DMS114 treated with DMSO at 0.1 percent for 48 hours (cell line): ENCODE data around the gene TCAP.

Experiments used
- DNase-seq: peaks from one replicate; lab custom pipeline; 2025; ENCODE audit not compliant: unreplicated experiment; lab: John Stamatoyannopoulos, UW

TCAP gene

GRCh38 chr17:39628655-39629493 is 36.3 kb upstream of the TCAP start:
- no peak for DNase-seq

- DNase-seq = no peak
These were observed 35.7 kb upstream of the TCAP start for GRCh38 chr17:39629494-39629880.

GRCh38 chr17:39629898-39630297 is 35.3 kb upstream of the TCAP start:
- no peak for DNase-seq

GRCh38 chr17:39631403-39631802 is 33.7 kb upstream of the TCAP start:
- no peak for DNase-seq

- DNase-seq = no peak
These were observed 32.8 kb upstream of the TCAP start for GRCh38 chr17:39632153-39632941.

- no peak for DNase-seq
These were observed 31.5 kb upstream of the TCAP start for GRCh38 chr17:39633570-39634183.

- DNase-seq = peak; percentile 17
These were observed 30.7 kb upstream of the TCAP start for GRCh38 chr17:39634384-39634871.

- no peak for DNase-seq
These were observed 29.5 kb upstream of the TCAP start for GRCh38 chr17:39635614-39636176.

GRCh38 chr17:39636587-39636926 is 28.6 kb upstream of the TCAP start:
- DNase-seq = no peak

- peak; percentile 57 for DNase-seq
These were observed 28.0 kb upstream of the TCAP start, which contains the start of gene STARD3 for GRCh38 chr17:39636927-39637736. STARD3 (plus strand) TSS chr17:39637144; CDS start chr17:39653532, 16,388 bp downstream.

GRCh38 chr17:39638317-39638716 is 26.8 kb upstream of the TCAP start:
- no peak for DNase-seq

GRCh38 chr17:39639043-39639442 is 26.1 kb upstream of the TCAP start:
- no peak for DNase-seq

GRCh38 chr17:39639566-39640458 is 25.3 kb upstream of the TCAP start:
- DNase-seq = no peak

- DNase-seq = no peak
These were observed 24.5 kb upstream of the TCAP start for GRCh38 chr17:39640591-39641031.

- DNase-seq = no peak
These were observed 24.1 kb upstream of the TCAP start for GRCh38 chr17:39641097-39641496.

- DNase-seq = no peak
These were observed 23.3 kb upstream of the TCAP start for GRCh38 chr17:39641883-39642282.

- no peak for DNase-seq
These were observed 22.7 kb upstream of the TCAP start for GRCh38 chr17:39642291-39643074.

GRCh38 chr17:39643271-39643670 is 21.9 kb upstream of the TCAP start:
- no peak for DNase-seq

- DNase-seq = no peak
These were observed 17.9 kb upstream of the TCAP start for GRCh38 chr17:39647256-39647655.
